Hematopoietic multipotent progenitor cell treated with erythropoietin and hydrocortisone succinate and interleukin-3 and kit ligand, for 6 days (in vitro differentiated cells): ENCODE data around the gene MAP2K6.

Source experiments
- DNase-seq: peaks from one replicate; pipeline ENCODE4 v3.0.0-alpha.2; 2015

Gene MAP2K6

GRCh38 chr17:69539781-69540319, 125.4 kb downstream of the MAP2K6 start:
- no peak for DNase-seq

GRCh38 chr17:69540356-69540755, 125.9 kb downstream of the MAP2K6 start:
- no peak for DNase-seq

GRCh38 chr17:69547230-69547629, 132.7 kb downstream of the MAP2K6 start:
- no peak for DNase-seq

GRCh38 chr17:69547947-69548346, 133.4 kb downstream of the MAP2K6 start:
- no peak for DNase-seq

GRCh38 chr17:69551212-69552010, 136.9 kb downstream of the MAP2K6 start:
- no peak for DNase-seq

- DNase-seq, result no peak
Observed at GRCh38 chr17:69552986-69553667, 138.6 kb downstream of the MAP2K6 start.

GRCh38 chr17:69555056-69555455, 140.6 kb downstream of the MAP2K6 start:
- no peak for DNase-seq

GRCh38 chr17:69557339-69557738, 142.8 kb downstream of the MAP2K6 start:
- no peak for DNase-seq

- no peak for DNase-seq
Observed at GRCh38 chr17:69558796-69559195, 144.3 kb downstream of the MAP2K6 start.

GRCh38 chr17:69560987-69561441, 146.5 kb downstream of the MAP2K6 start:
- DNase-seq, result no peak

GRCh38 chr17:69561462-69561861, 147.0 kb downstream of the MAP2K6 start:
- DNase-seq, result no peak

- no peak for DNase-seq
Observed at GRCh38 chr17:69565447-69565846, 150.9 kb downstream of the MAP2K6 start.

GRCh38 chr17:69567130-69567529, 152.6 kb downstream of the MAP2K6 start:
- DNase-seq, result no peak

GRCh38 chr17:69572747-69573146, 158.2 kb downstream of the MAP2K6 start:
- no peak for DNase-seq

- no peak for DNase-seq
Observed at GRCh38 chr17:69573396-69573795, 158.9 kb downstream of the MAP2K6 start.

GRCh38 chr17:69574257-69575197, 160.0 kb downstream of the MAP2K6 start:
- DNase-seq, result no peak

GRCh38 chr17:69575346-69575761, 160.9 kb downstream of the MAP2K6 start:
- no peak for DNase-seq

GRCh38 chr17:69577098-69577497, 162.6 kb downstream of the MAP2K6 start:
- no peak for DNase-seq

- DNase-seq, result no peak
Observed at GRCh38 chr17:69578385-69578936, 164.0 kb downstream of the MAP2K6 start.

- DNase-seq, result no peak
Observed at GRCh38 chr17:69579961-69580677, 165.6 kb downstream of the MAP2K6 start.

- DNase-seq, result no peak
Observed at GRCh38 chr17:69581061-69581961, 166.8 kb downstream of the MAP2K6 start.
